D721Med (cell line): ENCODE measurements around the gene CSNK1G1.
"Not testable (repeated sequence)": the region's sequence is repeated elsewhere in the genome, so short reads cannot be mapped to it uniquely, and the experiment has no call there.

Experiments
- DNase-seq: peaks from one replicate; pipeline ENCODE4 v3.0.0; 2011; ENCODE audit warnings: low spot score; ENCODE audit not compliant: insufficient read length
- FAIRE-seq: peaks from 2 replicates; lab custom pipeline; 2011; peaks lifted over from hg19 to GRCh38; lab: Jason Lieb, UNC
- TF ChIP-seq, protein P1 (sequence below): IDR thresholded peaks from 2 replicates; pipeline ENCODE4 v1.5.1; 2012; ENCODE audit warnings: mild to moderate bottlenecking, control low read depth; ENCODE audit not compliant: insufficient read depth; ENCODE audit errors: missing control alignments

The CSNK1G1 gene

DNA sequence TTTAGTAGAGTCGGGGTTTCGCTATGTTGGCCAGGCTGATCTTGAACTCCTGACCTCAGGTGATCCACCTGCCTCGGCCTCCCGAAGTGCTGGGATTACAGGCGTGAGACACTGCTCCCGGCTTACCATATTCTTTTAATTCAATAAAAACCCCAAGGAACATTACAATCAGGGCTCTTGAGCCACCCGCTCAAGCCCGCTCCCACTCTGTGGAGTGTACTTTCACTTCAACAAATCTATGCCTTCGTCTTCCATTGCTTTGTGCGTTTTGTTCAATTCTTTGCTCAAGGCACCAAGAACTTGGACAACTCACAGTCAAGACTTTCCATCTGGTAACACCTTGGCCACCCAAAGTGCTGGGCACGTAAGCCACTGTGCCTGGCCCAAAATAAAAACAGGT is 130.2 kb downstream of the CSNK1G1 start:
- no peak for FAIRE-seq
- TF ChIP-seq, protein P1, sequence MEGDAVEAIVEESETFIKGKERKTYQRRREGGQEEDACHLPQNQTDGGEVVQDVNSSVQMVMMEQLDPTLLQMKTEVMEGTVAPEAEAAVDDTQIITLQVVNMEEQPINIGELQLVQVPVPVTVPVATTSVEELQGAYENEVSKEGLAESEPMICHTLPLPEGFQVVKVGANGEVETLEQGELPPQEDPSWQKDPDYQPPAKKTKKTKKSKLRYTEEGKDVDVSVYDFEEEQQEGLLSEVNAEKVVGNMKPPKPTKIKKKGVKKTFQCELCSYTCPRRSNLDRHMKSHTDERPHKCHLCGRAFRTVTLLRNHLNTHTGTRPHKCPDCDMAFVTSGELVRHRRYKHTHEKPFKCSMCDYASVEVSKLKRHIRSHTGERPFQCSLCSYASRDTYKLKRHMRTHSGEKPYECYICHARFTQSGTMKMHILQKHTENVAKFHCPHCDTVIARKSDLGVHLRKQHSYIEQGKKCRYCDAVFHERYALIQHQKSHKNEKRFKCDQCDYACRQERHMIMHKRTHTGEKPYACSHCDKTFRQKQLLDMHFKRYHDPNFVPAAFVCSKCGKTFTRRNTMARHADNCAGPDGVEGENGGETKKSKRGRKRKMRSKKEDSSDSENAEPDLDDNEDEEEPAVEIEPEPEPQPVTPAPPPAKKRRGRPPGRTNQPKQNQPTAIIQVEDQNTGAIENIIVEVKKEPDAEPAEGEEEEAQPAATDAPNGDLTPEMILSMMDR: no peak
- DNase-seq: no peak

DNA sequence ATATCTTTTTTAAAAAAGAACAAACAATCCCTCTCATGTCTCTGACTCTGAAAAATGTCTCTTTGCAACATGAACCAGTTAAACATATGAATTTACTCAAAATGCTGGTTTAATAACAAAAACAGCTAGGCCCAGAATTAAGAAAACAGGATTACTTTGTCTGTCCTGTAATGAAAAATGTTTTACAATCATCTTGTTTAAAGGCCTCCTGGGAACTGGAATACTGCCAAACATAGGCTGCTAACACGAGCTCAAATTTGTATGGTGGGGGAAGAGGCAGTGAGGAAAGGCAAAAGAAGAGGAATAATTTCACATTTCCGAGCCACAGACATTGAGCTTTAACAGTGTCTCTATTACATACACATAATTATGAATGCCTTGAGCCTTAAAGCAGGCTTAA is 131.5 kb downstream of the CSNK1G1 start:
- FAIRE-seq: no peak
- no peak for DNase-seq
- TF ChIP-seq, protein P1: no peak

- no peak for FAIRE-seq
- TF ChIP-seq, protein P1: no peak
- no peak for DNase-seq
Observed at GRCh38 chr15:64223882-64224281, 132.1 kb downstream of the CSNK1G1 start.

DNA sequence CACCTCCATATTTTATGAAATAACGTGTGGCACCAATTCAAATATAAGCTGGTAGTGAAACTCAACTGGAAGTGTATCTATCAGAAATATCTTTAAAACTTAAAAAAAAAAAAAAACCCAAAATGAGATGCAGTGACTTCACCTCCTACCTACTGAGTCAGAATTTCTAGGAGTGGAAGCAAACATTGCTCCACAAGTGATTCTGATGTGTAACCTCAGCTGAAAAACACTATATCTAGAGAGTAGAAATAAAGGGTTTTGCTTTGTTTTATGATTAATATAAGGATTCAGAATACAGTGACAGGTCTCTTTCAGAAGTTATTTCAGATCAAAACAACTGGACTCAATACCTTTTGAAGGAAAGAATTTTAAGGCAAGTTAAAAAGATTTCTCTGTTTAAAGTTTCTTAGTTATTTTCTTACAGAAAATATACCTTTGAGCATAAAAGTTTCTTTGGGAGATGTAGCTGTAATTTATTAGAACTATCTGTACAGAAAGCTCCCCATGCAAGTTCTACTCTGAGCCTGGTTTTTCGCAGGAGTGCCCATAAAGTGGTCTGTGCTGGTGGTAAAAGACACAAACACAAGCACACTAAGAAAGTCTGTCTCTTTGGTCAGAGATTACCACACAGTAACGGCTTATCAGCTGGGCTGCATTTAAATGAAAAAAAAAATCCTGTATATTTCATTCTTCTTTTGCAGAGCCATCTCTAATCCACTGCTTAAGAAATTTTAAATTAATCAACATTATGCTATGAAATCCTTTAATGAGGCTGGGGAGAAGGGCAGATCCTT is 133.2 kb downstream of the CSNK1G1 start:
- TF ChIP-seq, protein P1: no peak
- FAIRE-seq (no peak), DNase-seq (no peak)

DNA sequence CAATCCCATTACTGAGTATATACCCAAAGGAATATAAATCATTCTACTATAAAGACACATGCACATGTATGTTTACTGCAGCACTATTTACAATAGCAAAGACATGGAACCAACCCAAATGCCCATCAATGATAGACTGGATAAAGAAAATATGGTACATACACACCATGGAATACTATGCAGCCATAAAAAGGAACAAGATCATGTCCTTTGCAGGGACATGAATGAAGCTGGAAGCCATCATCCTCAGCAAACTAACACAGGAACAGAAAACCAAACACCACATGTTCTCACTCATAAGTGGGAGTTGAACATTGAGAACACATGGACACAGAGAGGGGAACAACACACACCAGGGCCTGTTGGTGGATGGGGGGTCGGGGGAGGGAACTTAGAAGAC is 134.1 kb downstream of the CSNK1G1 start:
- FAIRE-seq, DNase-seq: not testable (repeated sequence)

- not testable (repeated sequence) for FAIRE-seq, DNase-seq
Observed at GRCh38 chr15:64217429-64217750, 138.6 kb downstream of the CSNK1G1 start.

- DNase-seq (no peak), FAIRE-seq (no peak)
- TF ChIP-seq, protein P1: no peak
Observed at GRCh38 chr15:64216730-64217428, 139.1 kb downstream of the CSNK1G1 start.

- FAIRE-seq: no peak
- no peak for DNase-seq
- TF ChIP-seq, protein P1: no peak
Observed at GRCh38 chr15:64216196-64216595, 139.8 kb downstream of the CSNK1G1 start.
